ENCODE results near the gene TSPAN33.
A peak's percentile ranks its signal among the peaks of the same experiment; 100 is the strongest.
"Not testable (repeated sequence)": the region's sequence is repeated elsewhere in the genome, so short reads cannot be mapped to it uniquely, and the experiment has no call there.

TSPAN33 gene

GRCh38 chr7:129210256-129210988, 65.9 kb downstream of the TSPAN33 start:
- peak; percentile 22 for DNase-seq

- no peak for DNase-seq
Measured at GRCh38 chr7:129210989-129211312, 66.4 kb downstream of the TSPAN33 start.

DNA sequence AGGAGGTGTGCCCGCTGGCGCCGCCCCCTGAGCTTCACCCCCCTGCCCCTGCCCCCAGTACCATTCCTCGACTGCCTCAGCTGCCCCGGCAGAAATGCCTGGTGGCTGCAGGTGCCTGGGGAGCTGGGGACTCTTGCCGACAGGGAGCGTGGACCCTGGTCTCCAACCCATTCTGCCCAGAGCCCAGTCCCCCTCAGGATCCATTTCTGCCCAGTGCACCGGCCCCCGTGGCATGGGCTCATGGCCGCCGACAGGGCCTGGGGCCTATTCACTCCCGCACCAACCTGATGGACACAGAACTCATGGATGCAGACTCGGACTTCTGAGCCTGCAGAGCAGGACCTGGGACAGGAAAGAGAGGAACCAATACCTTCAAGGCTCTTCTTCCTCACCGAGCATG, 67.6 kb downstream of the TSPAN33 start:
- DNase-seq: no peak

- DNase-seq: no peak
Measured at GRCh38 chr7:129212596-129212995, 68.1 kb downstream of the TSPAN33 start.

- no peak for DNase-seq
Measured at GRCh38 chr7:129213828-129214227, 69.3 kb downstream of the TSPAN33 start.

DNA sequence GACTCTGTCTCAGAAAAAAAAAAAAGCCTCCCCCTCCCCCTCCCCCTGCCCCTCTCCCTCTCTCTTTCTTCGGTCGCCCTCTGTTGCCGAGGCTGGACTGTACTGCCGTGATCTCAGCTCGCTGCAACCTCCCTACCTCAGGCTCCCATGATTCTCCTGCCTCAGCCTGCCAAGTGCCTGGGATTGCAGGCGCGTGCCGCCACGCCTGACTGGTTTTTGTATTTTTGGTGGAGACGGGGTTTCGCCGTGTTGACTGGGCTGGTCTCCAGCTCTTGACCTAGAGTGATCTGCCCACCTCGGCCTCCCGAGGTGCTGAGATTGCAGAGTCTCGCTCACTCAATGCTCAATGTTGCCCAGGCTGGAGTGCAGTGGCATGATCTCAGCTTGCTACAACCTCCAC, 71.2 kb downstream of the TSPAN33 start:
- DNase-seq: not testable (repeated sequence)

DNA sequence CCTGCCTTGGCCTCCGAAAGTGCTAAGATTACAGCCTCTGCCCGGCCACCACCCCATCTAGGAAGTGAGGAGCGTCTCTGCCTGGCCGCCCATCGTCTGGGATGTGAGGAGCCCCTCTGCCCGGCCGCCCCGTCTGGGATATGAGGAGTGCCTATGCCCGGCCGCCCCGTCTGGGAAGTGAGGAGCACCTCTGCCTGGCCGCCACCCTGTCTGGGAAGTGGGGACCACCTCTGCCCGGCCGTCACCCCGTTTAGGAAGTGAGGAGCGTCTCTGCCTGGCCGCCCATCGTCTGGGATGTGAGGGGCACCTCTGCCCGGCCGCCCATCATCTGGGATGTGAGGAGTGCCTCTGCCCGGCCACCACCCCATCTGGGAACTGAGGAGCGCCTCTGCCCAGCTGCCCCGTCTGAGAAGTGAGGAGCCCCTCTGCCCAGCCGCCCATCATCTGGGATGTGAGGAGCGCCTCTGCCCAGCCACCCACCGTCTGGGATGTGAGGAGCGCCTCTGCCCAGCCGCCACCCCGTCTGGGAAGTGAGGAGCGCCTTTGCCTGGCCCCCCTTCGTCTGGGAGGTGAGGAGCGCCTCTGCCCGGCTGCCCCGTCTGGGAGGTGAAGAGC, 71.7 kb downstream of the TSPAN33 start:
- not testable (repeated sequence) for DNase-seq

DNA sequence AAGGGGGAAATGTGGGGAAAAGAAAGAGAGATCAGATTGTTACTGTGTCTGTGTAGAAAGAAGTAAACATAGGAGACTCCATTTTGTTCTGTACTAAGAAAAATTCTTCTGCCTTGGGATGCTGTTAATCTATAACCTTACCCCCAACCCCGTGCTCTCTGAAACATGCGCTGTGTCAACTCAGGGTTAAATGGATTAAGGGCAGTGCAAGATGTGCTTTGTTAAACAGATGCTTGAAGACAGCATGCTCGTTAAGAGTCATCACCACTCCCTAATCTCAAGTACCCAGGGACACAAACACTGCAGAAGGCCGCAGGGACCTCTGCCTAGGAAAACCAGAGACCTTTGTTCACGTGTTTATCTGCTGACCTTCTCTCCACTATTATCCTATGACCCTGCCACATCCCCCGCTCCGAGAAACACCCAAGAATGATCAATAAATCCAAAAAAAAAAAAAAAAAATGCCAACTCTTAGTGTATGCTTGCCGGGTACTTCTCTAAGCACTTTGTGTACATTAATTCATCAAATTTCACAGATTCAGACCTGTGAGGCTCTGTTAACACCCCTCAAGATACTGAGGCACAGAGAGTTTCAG, 72.4 kb downstream of the TSPAN33 start:
- DNase-seq: not testable (repeated sequence)

GRCh38 chr7:129218514-129219062, 74.1 kb downstream of the TSPAN33 start:
- peak; percentile 64 for DNase-seq

DNA sequence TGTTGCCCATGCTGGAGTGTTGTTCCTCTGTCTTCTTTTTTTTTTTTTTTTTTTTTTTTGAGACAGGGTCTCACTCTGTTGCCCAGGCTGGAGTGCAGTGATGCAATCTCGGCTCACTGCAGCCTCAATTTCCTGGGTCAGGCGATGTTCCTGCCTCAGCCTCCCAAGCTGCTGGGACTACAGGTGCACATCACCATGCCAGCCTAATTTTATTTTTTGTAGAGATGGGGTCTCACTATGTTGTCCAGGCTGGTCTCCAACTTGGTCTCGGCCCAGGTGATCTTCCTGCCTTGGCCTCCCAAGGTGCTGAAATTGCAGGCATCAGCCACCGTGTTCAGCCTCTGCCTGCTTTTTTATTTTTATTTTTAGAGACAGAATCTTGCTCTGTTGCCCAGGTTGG, 74.7 kb downstream of the TSPAN33 start:
- DNase-seq: not testable (repeated sequence)
